ENCODE results near the gene EXOC5.
A peak's percentile ranks its signal among the peaks of the same experiment; 100 is the strongest.
"Not testable (repeated sequence)": the region's sequence is repeated elsewhere in the genome, so short reads cannot be mapped to it uniquely, and the experiment has no call there.

The EXOC5 gene

DNA sequence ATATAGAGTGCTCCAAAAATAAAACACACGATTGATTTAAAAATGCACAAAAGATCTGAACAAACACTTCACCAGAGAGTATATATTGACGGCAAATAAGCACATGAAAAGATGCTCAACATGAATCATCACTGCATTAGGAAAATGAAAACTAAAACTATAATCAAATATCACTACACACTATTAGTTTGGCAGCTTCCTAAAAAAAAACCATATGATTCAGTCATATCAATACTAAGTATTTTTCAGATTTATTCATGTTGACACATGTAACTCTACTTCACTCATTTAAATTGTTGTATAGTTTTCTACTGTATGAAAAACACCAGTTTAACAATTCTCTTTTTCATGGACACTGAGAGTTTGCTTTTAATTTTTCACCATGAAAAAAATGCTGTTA is 41.6 kb downstream of the EXOC5 start:
- DNase-seq (ENCODE audit: low read depth), result no peak
- TF ChIP-seq, protein P1, sequence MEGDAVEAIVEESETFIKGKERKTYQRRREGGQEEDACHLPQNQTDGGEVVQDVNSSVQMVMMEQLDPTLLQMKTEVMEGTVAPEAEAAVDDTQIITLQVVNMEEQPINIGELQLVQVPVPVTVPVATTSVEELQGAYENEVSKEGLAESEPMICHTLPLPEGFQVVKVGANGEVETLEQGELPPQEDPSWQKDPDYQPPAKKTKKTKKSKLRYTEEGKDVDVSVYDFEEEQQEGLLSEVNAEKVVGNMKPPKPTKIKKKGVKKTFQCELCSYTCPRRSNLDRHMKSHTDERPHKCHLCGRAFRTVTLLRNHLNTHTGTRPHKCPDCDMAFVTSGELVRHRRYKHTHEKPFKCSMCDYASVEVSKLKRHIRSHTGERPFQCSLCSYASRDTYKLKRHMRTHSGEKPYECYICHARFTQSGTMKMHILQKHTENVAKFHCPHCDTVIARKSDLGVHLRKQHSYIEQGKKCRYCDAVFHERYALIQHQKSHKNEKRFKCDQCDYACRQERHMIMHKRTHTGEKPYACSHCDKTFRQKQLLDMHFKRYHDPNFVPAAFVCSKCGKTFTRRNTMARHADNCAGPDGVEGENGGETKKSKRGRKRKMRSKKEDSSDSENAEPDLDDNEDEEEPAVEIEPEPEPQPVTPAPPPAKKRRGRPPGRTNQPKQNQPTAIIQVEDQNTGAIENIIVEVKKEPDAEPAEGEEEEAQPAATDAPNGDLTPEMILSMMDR (conservative IDR thresholded peaks at IDR 0.05; ENCODE audit: low read length), result no peak
- H3K4me3 ChIP-seq (ENCODE audit: low read length), result no peak overlapping the region

DNA sequence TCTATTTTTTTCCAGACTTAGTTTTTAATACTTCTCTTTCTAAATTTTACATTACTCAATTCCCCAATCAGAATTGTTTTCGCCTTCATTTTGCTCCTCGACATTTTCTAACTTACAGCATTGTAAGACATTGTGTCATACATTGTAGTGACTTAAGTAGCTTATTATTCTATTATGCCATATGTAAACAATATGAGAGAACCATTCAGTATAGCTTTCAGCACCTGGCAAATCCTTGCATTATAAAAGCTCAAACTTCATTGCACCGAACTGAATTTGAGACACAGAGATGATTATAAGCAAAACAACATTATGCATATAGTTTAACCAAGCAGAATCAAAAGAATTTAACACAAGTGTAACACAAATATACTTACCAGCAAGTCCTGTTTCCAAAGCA is 46.8 kb downstream of the EXOC5 start:
- DNase-seq (ENCODE audit: low read depth), result no peak
- no peak overlapping the region for H3K4me3 ChIP-seq (ENCODE audit: low read length)
- TF ChIP-seq, protein P1 (conservative IDR thresholded peaks at IDR 0.05; ENCODE audit: low read length), result no peak

DNA sequence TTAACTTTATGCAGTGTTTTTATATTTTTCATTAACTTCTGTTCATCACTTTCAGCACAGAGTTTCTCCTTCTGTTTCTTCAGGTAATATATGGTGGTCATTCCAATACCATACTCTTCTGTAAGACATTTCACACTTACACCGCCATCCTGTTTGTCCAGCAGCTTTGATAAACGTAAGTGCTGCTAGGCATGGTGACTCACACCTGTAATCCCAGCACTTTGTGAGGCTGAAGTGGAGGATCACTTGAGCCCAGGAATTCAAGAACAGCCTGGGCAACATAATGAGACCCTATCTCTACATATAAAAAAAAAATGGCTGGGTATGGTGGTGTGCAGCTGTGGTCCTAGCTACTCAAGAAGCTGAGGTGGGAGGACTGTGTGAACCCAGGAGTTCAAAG is 55.8 kb downstream of the EXOC5 start:
- no peak for DNase-seq (ENCODE audit: low read depth)
- TF ChIP-seq, protein P1 (conservative IDR thresholded peaks at IDR 0.05; ENCODE audit: low read length), result no peak
- H3K4me3 ChIP-seq (ENCODE audit: low read length), result no peak overlapping the region

DNA sequence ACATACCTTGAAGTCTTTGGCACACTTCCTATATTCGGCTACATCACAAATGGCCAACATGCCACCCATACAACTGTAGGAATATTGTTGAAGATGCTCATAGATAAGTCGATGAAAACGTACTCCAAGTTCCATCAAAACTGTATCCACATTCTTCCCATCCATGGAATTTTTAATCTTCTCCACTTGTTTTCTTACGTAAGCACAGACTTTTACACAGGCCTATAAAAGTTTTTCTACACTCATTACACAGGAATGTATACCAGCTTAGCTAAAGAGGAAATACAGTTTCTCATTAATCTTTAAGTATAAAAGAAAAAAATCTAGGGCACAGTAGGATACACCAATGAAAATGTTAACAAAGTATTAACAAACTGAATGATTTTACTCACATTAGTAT is 59.1 kb downstream of the EXOC5 start:
- TF ChIP-seq, protein P1 (conservative IDR thresholded peaks at IDR 0.05; ENCODE audit: low read length), result no peak
- peak; percentile 63 for DNase-seq (ENCODE audit: low read depth)

DNA sequence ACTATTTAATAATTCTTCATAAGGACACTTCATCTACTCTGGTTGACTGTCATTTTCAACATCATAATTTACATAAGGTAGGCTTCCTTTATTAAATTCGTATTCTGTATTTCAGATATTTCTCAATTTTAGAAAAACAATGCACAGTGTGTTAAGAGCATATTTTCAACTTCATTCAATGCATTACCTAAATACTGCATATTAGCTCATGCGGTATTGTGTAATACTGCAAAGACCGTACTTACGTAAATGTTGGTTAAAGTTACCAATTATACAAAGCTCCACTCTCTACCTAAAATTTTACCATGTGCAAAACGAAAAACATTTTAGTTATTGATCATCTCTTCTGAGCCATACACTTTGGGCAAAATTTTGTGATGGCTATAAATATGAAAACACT is 62.8 kb downstream of the EXOC5 start:
- TF ChIP-seq, protein P1 (conservative IDR thresholded peaks at IDR 0.05; ENCODE audit: low read length), result no peak
- no peak overlapping the region for H3K4me3 ChIP-seq (ENCODE audit: low read length)
- no peak for DNase-seq (ENCODE audit: low read depth)

More for the DNA sequence above, 59.1 kb downstream of the EXOC5 start:
- no peak overlapping the region for H3K4me3 ChIP-seq (ENCODE audit: low read length)

DNA sequence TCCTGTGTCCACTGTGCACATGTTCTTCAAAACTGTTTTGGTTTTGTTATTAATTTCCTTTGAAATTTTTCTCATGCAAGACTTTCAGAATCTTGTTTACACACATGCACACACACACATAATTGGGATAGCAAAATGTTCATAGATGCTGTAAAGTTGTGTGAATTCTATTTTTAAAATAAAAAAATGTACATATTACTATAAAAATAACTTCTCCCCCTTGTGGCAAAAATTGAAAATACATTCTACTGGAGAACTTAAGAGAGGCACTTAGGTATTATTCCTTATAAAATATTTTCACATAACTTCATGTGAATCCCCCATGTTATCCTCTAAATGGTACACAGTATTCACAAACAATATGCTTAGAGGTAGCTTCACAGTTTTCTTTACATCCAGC is 66.0 kb downstream of the EXOC5 start:
- H3K4me3 ChIP-seq (ENCODE audit: low read length); DNase-seq (ENCODE audit: low read depth): not testable (repeated sequence)
- TF ChIP-seq, protein P1 (conservative IDR thresholded peaks at IDR 0.05; ENCODE audit: low read length), result peak; percentile 23

DNA sequence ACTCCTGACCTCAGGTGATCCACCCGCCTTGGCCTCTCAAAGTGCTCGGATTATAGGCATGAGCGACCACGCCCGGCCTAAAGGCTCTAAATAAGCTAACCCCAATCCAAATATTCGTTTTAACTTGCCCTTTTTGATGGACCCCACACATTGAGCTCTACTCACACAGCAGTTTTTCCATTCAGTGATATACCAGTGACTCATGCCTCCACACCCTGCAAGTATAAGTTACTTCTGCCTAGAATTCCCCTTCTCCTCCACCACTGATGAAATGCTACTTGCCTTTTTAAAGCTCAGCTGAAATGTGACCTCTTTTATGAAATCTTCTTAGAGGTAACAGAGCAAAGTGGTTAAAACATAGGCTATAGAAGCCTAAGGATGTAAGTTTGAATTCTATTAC is 68.8 kb downstream of the EXOC5 start:
- TF ChIP-seq, protein P1 (conservative IDR thresholded peaks at IDR 0.05; ENCODE audit: low read length), result no peak
- DNase-seq (ENCODE audit: low read depth), result peak; percentile 10
- H3K4me3 ChIP-seq (ENCODE audit: low read length), result no peak overlapping the region

Data from AG10803 (cell line).